K562 (cell line): Measurements from ENCODE around the gene CORO2A. TPM values are rescaled to one million over a fixed set of nuclear protein-coding genes. Genes with fewer than 3 reads are reported as not detected.
A peak's percentile ranks its signal among the peaks of the same experiment; 100 is the strongest.

ENCODE experiments used
- ASH1L ChIP-seq: fragments of 450-650 bp; IDR thresholded peaks from 2 replicates; pipeline ENCODE4 v1.6.1; 2018; ENCODE audit warnings: borderline replicate concordance, mild to moderate bottlenecking, low read depth; ENCODE audit not compliant: partially characterized antibody
- CBX1 ChIP-seq: sonication (generic); IDR thresholded peaks from 2 replicates; pipeline ENCODE4 v1.6.1; 2016; ENCODE audit warnings: antibody characterized with exemption, low read depth, mild to moderate bottlenecking
- CBX2 ChIP-seq: fragments of 200-600 bp; sonication (generic); IDR thresholded peaks from one replicate; pipeline ENCODE4 v1.6.1; 2012; ENCODE audit warnings: mild to moderate bottlenecking, low read length, inconsistent platforms; ENCODE audit not compliant: insufficient read depth, poor library complexity, severe bottlenecking
- CSDE1 ChIP-seq, 2 experiments: fragments of 450-650 bp; IDR thresholded peaks; 2 replicates each; pipeline ENCODE4 v1.6.1; 2016; ENCODE audit warnings: mild to moderate bottlenecking in 1 of 2
- DNMT1 ChIP-seq: fragments of 450-650 bp; IDR thresholded peaks from 2 replicates; pipeline ENCODE4 v1.6.1; 2016; ENCODE audit warnings: antibody characterized with exemption, mild to moderate bottlenecking
- FOXA1 ChIP-seq: fragments of 450-650 bp; IDR thresholded peaks from 2 replicates; pipeline ENCODE4 v1.6.1; 2016; ENCODE audit warnings: mild to moderate bottlenecking, borderline replicate concordance
- GATAD2B ChIP-seq: fragments of 450-650 bp; IDR thresholded peaks from 2 replicates; pipeline ENCODE4 v1.6.1; 2017; ENCODE audit warnings: mild to moderate bottlenecking, borderline replicate concordance
- HLTF ChIP-seq: fragments of 450-650 bp; IDR thresholded peaks from 2 replicates; pipeline ENCODE4 v1.6.1; 2016
- HNRNPL ChIP-seq: fragments of 200-400 bp; formaldehyde crosslinking; IDR thresholded peaks from 2 replicates; pipeline ENCODE4 v1.6.1; 2017; ENCODE audit warnings: low read depth, mild to moderate bottlenecking, low read length
- KAT8 ChIP-seq: fragments of 450-650 bp; IDR thresholded peaks from 2 replicates; pipeline ENCODE4 v1.6.1; 2016; ENCODE audit warnings: low read depth, mild to moderate bottlenecking
- LEF1 ChIP-seq: fragments of 450-650 bp; IDR thresholded peaks from 2 replicates; pipeline ENCODE4 v1.6.1; 2016; ENCODE audit warnings: mild to moderate bottlenecking
- MCM2 ChIP-seq: fragments of 450-650 bp; IDR thresholded peaks from 2 replicates; pipeline ENCODE4 v1.6.1; 2017; ENCODE audit warnings: low read depth, mild to moderate bottlenecking
- MYC ChIP-seq, 2 experiments: fragments of 250-450 bp in 1 of 2; sonication (Bioruptor Pico) in 1 of 2; IDR thresholded peaks; 2 replicates each; pipeline versions ENCODE4 v1.5.1 to v1.6.1; 2012 to 2021; ENCODE audit warnings: low read depth in 2 of 2, borderline replicate concordance in 1 of 2, improper control_type of control experiment in 1 of 2, low read length in 1 of 2, mild to moderate bottlenecking in 1 of 2, moderate library complexity in 1 of 2
- NCOA6 ChIP-seq: fragments of 450-650 bp; IDR thresholded peaks from 2 replicates; pipeline ENCODE4 v1.6.1; 2017; ENCODE audit warnings: mild to moderate bottlenecking
- POLR2G ChIP-seq: fragments of 200-400 bp; formaldehyde crosslinking; IDR thresholded peaks from 2 replicates; pipeline ENCODE4 v1.6.1; 2017; ENCODE audit warnings: low read depth, mild to moderate bottlenecking, antibody characterized with exemption, low read length, moderate library complexity
- RBM17 ChIP-seq: fragments of 200-400 bp; formaldehyde crosslinking; IDR thresholded peaks from 2 replicates; pipeline ENCODE4 v1.6.1; 2017; ENCODE audit warnings: low read depth, mild to moderate bottlenecking, low read length, borderline replicate concordance
- SMAD3 ChIP-seq: fragments of 450-650 bp; formaldehyde crosslinking; conservative IDR thresholded peaks from 2 replicates; pipeline ENCODE4 v1.4.0; 2020; ENCODE audit warnings: mild to moderate bottlenecking
- SP1 ChIP-seq: sonication (generic); formaldehyde crosslinking; IDR thresholded peaks from 2 replicates; pipeline ENCODE4 v1.8.1; 2022; ENCODE audit warnings: mild to moderate bottlenecking, missing genetic modification reagents
- ZC3H11A ChIP-seq: IDR thresholded peaks from 2 replicates; pipeline ENCODE4 v1.6.1; 2012; ENCODE audit warnings: low read depth, low read length, improper control_type of control experiment
- ZNF174 ChIP-seq: fragments of 250-450 bp; sonication (Bioruptor Pico); IDR thresholded peaks from 2 replicates; pipeline ENCODE4 v1.4.0; 2020; ENCODE audit warnings: mild to moderate bottlenecking
- ZNF274 ChIP-seq: IDR thresholded peaks from 2 replicates; pipeline ENCODE4 v1.6.1; 2011; ENCODE audit warnings: low read depth, mild to moderate bottlenecking, low read length, moderate library complexity, borderline replicate concordance
- ZSCAN29 ChIP-seq: fragments of 450-650 bp; IDR thresholded peaks from 2 replicates; pipeline ENCODE4 v1.6.1; 2017
- polyA plus RNA-seq, 8 experiments: library from polyadenylated mRNA; depleted of rRNA in 4 of 8; stranded (reverse) in 5 of 8; unstranded in 3 of 8; fragments of >200 nt; fragmentation: Nextera tagmentation in 2 of 8; fragmentation: Illumina TruSeq in 1 of 8; extraction: Ambion mirVana in 2 of 8; extraction: Trizol in 1 of 8; gene quantifications; 2 replicates each; pipeline versions ENCODE4 v1.2.1 to v1.2.3, GENCODE V29; 2011 to 2014; ENCODE audit warnings: inconsistent platforms in 1 of 8, missing spikeins in 1 of 8
- total RNA-seq, 7 experiments: library from RNA; depleted of rRNA in 6 of 7; stranded (reverse); fragments of >200 nt in 6 of 7; fragmentation: Illumina TruSeq in 2 of 7; extraction: Trizol in 2 of 7; gene quantifications; 2 replicates each; pipeline versions ENCODE4 v1.2.1 to v1.2.3, GENCODE V29; 2011 to 2021; ENCODE audit warnings: low replicate concordance in 1 of 7
- TF ChIP-seq, protein P1 (sequence below), 2 experiments: IDR thresholded peaks; 2 replicates each; pipeline ENCODE4 v1.6.1; 2011; ENCODE audit warnings: borderline replicate concordance in 1 of 2, control low read depth in 1 of 2, low read depth in 1 of 2, low read length in 1 of 2, mild to moderate bottlenecking in 1 of 2, mixed read lengths in 1 of 2, moderate library complexity in 1 of 2; ENCODE audit not compliant: insufficient read depth in 1 of 2, insufficient read length in 1 of 2, poor library complexity in 1 of 2, severe bottlenecking in 1 of 2; ENCODE audit errors: extremely low read depth in 1 of 2
- TF ChIP-seq, protein P2 (sequence below): fragments of 450-650 bp; formaldehyde crosslinking; IDR thresholded peaks from 2 replicates; pipeline ENCODE4 v1.4.0; 2020; ENCODE audit warnings: mild to moderate bottlenecking, moderate library complexity
- TF ChIP-seq, protein P3 (sequence below): fragments of 450-650 bp; formaldehyde crosslinking; conservative IDR thresholded peaks from 2 replicates; pipeline ENCODE4 v1.4.0; 2022; ENCODE audit warnings: mild to moderate bottlenecking, missing genetic modification characterization
- TF ChIP-seq, protein P4 (sequence below): fragments of 250-450 bp; sonication (Bioruptor Pico); IDR thresholded peaks from 2 replicates; pipeline ENCODE4 v1.8.0; 2022; ENCODE audit warnings: moderate library complexity, mild to moderate bottlenecking, inconsistent platforms

Gene CORO2A
- total and polyA plus RNA-seq, 9 of the 15 experiments (the other 6 are each of a cell fraction or from before 2014, with no cell fraction given) = 9.5 to 26.6 (median 18.0) TPM

DNA sequence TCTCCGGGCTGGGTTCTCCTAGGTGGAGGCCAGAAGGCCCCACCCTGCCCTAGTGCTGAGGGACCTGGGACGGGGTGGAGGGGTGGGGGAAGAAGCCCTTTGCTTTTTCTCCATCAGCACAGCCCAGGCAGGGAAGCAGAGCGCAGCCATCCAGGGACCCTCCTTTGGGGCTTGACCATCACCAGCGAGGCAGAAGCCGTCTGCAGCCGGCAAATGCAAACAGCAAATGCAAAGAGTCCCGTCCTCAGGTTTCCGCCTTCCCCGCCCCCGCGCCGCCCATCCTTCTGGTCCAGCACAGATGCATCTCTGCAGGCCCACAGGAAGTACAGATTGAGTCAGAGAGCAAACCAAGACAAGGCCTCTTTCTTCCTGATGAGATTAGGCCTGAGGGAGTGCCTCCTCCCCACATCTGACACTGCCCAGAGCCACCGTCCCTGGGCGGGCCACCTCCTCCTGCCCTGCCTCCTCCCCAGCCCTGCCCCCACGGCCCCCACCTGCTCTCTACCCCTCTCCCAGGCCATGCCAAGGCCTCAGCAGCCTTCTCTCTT, 23.4 kb downstream of the CORO2A start (continued):
- TF ChIP-seq, protein P1, sequence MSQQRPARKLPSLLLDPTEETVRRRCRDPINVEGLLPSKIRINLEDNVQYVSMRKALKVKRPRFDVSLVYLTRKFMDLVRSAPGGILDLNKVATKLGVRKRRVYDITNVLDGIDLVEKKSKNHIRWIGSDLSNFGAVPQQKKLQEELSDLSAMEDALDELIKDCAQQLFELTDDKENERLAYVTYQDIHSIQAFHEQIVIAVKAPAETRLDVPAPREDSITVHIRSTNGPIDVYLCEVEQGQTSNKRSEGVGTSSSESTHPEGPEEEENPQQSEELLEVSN (IDR thresholded peaks at IDR 0.05; ENCODE audit: borderline replicate concordance in 1 of 2, extremely low read depth in 1 of 2, insufficient read depth in 1 of 2, insufficient read length in 1 of 2, low read depth in 1 of 2, low read length in 1 of 2, poor library complexity in 1 of 2, severe bottlenecking in 1 of 2) = no peak
- TF ChIP-seq RBM17 (no peak), ZC3H11A (no peak), GATAD2B (no peak), CBX1 (no peak), LEF1 (no peak), ASH1L (no peak), MCM2 (no peak), SMAD3 (no peak), SP1 (CRISPR knock-in tag) (no peak), ZSCAN29 (no peak), CBX2 (no peak), CSDE1 (IDR thresholded peaks at IDR 0.05) (no peak), POLR2G (peak; percentile 28; the same call in 1 of the 2 replicates), HLTF (no peak), MYC (IDR thresholded peaks at IDR 0.05; ENCODE audit: low read depth, low read length) (peak; percentile 42; the same call in 1 of the 2 replicates), MYC (CRISPR knock-in tag; IDR thresholded peaks at IDR 0.05; ENCODE audit: borderline replicate concordance, low read depth) (no peak), HNRNPL (no peak), ZNF174 (no peak), NCOA6 (no peak), DNMT1 (no peak), ZNF274 (no peak), KAT8 (no peak), FOXA1 (no peak)
- TF ChIP-seq, protein P2, sequence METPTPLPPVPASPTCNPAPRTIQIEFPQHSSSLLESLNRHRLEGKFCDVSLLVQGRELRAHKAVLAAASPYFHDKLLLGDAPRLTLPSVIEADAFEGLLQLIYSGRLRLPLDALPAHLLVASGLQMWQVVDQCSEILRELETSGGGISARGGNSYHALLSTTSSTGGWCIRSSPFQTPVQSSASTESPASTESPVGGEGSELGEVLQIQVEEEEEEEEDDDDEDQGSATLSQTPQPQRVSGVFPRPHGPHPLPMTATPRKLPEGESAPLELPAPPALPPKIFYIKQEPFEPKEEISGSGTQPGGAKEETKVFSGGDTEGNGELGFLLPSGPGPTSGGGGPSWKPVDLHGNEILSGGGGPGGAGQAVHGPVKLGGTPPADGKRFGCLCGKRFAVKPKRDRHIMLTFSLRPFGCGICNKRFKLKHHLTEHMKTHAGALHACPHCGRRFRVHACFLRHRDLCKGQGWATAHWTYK = no peak
- TF ChIP-seq, protein P3, sequence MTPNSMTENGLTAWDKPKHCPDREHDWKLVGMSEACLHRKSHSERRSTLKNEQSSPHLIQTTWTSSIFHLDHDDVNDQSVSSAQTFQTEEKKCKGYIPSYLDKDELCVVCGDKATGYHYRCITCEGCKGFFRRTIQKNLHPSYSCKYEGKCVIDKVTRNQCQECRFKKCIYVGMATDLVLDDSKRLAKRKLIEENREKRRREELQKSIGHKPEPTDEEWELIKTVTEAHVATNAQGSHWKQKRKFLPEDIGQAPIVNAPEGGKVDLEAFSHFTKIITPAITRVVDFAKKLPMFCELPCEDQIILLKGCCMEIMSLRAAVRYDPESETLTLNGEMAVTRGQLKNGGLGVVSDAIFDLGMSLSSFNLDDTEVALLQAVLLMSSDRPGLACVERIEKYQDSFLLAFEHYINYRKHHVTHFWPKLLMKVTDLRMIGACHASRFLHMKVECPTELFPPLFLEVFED (CRISPR knock-in tag) = no peak
- TF ChIP-seq, protein P4, sequence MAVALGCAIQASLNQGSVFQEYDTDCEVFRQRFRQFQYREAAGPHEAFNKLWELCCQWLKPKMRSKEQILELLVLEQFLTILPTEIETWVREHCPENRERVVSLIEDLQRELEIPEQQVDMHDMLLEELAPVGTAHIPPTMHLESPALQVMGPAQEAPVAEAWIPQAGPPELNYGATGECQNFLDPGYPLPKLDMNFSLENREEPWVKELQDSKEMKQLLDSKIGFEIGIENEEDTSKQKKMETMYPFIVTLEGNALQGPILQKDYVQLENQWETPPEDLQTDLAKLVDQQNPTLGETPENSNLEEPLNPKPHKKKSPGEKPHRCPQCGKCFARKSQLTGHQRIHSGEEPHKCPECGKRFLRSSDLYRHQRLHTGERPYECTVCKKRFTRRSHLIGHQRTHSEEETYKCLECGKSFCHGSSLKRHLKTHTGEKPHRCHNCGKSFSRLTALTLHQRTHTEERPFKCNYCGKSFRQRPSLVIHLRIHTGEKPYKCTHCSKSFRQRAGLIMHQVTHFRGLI (CRISPR knock-in tag) = no peak
